HEK293 (cell line): ENCODE measurements around the gene UNC45B.
A peak's percentile ranks its signal among the peaks of the same experiment; 100 is the strongest.

Experiments
- CTCF ChIA-PET: fragments of 350-600 bp; formaldehyde crosslinking; extraction: SDS; loops from one replicate; lab custom pipeline; 2021; ENCODE audit warnings: antibody characterized with exemption; lab: Yijun Ruan, JAX
- POLR2A ChIA-PET: fragments of 300-600 bp; formaldehyde crosslinking; extraction: SDS; loops from one replicate; lab custom pipeline; 2020; ENCODE audit warnings: antibody characterized with exemption, inconsistent platforms; lab: Yijun Ruan, JAX
- H3K27ac ChIP-seq: fragments of 200-500 bp; sonication (Bioruptor generic); 2 replicates; pipeline ENCODE4 v1.5.1; 2014; ENCODE audit warnings: low read depth, low read length, control low read depth, inconsistent platforms; ENCODE audit errors: extremely low read depth
- H3K36me3 ChIP-seq, 2 experiments: fragments of 200-500 bp in 1 of 2; sonication (Bioruptor generic) in 1 of 2; 1 replicate in 1 of 2; 2 replicates in 1 of 2; pipeline ENCODE4 v1.5.1; 2014 to 2017; ENCODE audit warnings: inconsistent platforms in 2 of 2, low read length in 2 of 2; ENCODE audit not compliant: control insufficient read depth in 2 of 2, insufficient read depth in 1 of 2
- H3K4me1 ChIP-seq: fragments of 200-500 bp; sonication (Bioruptor generic); 2 replicates; pipeline ENCODE4 v1.5.1; 2014; ENCODE audit warnings: mild to moderate bottlenecking, low read length, inconsistent platforms; ENCODE audit not compliant: control insufficient read depth, insufficient read depth
- H3K4me3 ChIP-seq: 2 replicates; pipeline ENCODE4 v1.5.1; 2011; ENCODE audit warnings: low read depth, mild to moderate bottlenecking, control low read depth, low read length, moderate library complexity
- H3K9me3 ChIP-seq: fragments of 200-500 bp; sonication (Bioruptor generic); 2 replicates; pipeline ENCODE4 v1.5.1; 2014; ENCODE audit warnings: low read depth, low read length, inconsistent platforms; ENCODE audit not compliant: control insufficient read depth, insufficient read depth
- PRDM2 ChIP-seq: fragments of 450-650 bp; formaldehyde crosslinking; IDR thresholded peaks from 2 replicates; pipeline ENCODE4 v1.5.1; 2016; ENCODE audit warnings: missing biosample characterization, missing genetic modification characterization, borderline replicate concordance
- TSHZ1 ChIP-seq: fragments of 450-650 bp; formaldehyde crosslinking; IDR thresholded peaks from 2 replicates; pipeline ENCODE4 v1.5.1; 2016; ENCODE audit warnings: missing biosample characterization, missing genetic modification characterization, borderline replicate concordance
- ZFHX2 ChIP-seq: fragments of 450-650 bp; formaldehyde crosslinking; conservative IDR thresholded peaks from 2 replicates; pipeline ENCODE4 v1.5.1; 2016; ENCODE audit warnings: missing biosample characterization, missing genetic modification characterization
- ZNF138 ChIP-seq: fragments of 450-650 bp; formaldehyde crosslinking; IDR thresholded peaks from 2 replicates; pipeline ENCODE4 v1.5.1; 2016; ENCODE audit warnings: missing biosample characterization, missing genetic modification characterization, borderline replicate concordance
- ZNF157 ChIP-seq: fragments of 450-650 bp; formaldehyde crosslinking; IDR thresholded peaks from 2 replicates; pipeline ENCODE4 v1.5.1; 2016; ENCODE audit warnings: missing biosample characterization, missing genetic modification characterization
- ZNF23 ChIP-seq: fragments of 450-650 bp; formaldehyde crosslinking; IDR thresholded peaks from 2 replicates; pipeline ENCODE4 v1.5.1; 2016; ENCODE audit warnings: missing biosample characterization, missing genetic modification characterization, borderline replicate concordance
- ZNF24 ChIP-seq: fragments of 450-650 bp; formaldehyde crosslinking; IDR thresholded peaks from 2 replicates; pipeline ENCODE4 v1.5.1; 2016; ENCODE audit warnings: missing biosample characterization, missing genetic modification characterization
- ZNF521 ChIP-seq: fragments of 450-650 bp; formaldehyde crosslinking; IDR thresholded peaks from 2 replicates; pipeline ENCODE4 v1.5.1; 2017; ENCODE audit warnings: missing biosample characterization, mild to moderate bottlenecking, missing genetic modification characterization
- ZNF555 ChIP-seq: fragments of 450-650 bp; formaldehyde crosslinking; conservative IDR thresholded peaks from 2 replicates; pipeline ENCODE4 v1.5.1; 2017; ENCODE audit warnings: missing biosample characterization, mild to moderate bottlenecking, missing genetic modification characterization, inconsistent platforms
- ZNF600 ChIP-seq: fragments of 450-650 bp; formaldehyde crosslinking; IDR thresholded peaks from 2 replicates; pipeline ENCODE4 v1.5.1; 2016; ENCODE audit warnings: missing biosample characterization, missing genetic modification characterization
- ZNF777 ChIP-seq: fragments of 450-650 bp; formaldehyde crosslinking; IDR thresholded peaks from 2 replicates; pipeline ENCODE4 v1.5.1; 2017; ENCODE audit warnings: missing biosample characterization, missing genetic modification characterization, borderline replicate concordance
- TF ChIP-seq, protein P1 (sequence below): fragments of 450-650 bp; formaldehyde crosslinking; IDR thresholded peaks from 2 replicates; pipeline ENCODE4 v1.5.1; 2016; ENCODE audit warnings: missing biosample characterization, missing genetic modification characterization

The UNC45B gene

GRCh38 chr17:35185849-35186248 lies 38.2 kb downstream of the UNC45B start (continued):
- TF ChIP-seq TSHZ1 (no peak), PRDM2 (tag by site-specific recombination) (no peak), ZNF23 (tag by site-specific recombination) (no peak), ZNF24 (no peak)

GRCh38 chr17:35187481-35187880 lies 39.9 kb downstream of the UNC45B start:
- Histone ChIP-seq H3K4me1 (no peaks in the 10 kb centered on the region), H3K9me3 (no peaks in the 10 kb centered on the region), H3K27ac (no peak overlapping the region), H3K36me3 (no peaks in the 10 kb centered on the region), H3K4me3 (no peak overlapping the region)
- ChIA-PET POLR2A (no interaction called here), CTCF (interaction anchor here (0.8 to 1.1 kb wide), 2 partner anchors 17 to 124 kb away, joined by 3 to 4 read pairs; no protein-coding TSS in a partner anchor)
- TF ChIP-seq ZNF555 (tag by site-specific recombination) (no peak), ZNF600 (tag by site-specific recombination) (no peak), ZNF157 (tag by site-specific recombination) (no peak), ZNF138 (tag by site-specific recombination) (no peak)
- TF ChIP-seq, protein P1, sequence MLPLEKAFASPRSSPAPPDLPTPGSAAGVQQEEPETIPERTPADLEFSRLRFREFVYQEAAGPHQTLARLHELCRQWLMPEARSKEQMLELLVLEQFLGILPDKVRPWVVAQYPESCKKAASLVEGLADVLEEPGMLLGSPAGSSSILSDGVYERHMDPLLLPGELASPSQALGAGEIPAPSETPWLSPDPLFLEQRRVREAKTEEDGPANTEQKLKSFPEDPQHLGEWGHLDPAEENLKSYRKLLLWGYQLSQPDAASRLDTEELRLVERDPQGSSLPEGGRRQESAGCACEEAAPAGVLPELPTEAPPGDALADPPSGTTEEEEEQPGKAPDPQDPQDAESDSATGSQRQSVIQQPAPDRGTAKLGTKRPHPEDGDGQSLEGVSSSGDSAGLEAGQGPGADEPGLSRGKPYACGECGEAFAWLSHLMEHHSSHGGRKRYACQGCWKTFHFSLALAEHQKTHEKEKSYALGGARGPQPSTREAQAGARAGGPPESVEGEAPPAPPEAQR (tag by site-specific recombination): no peak

DNA sequence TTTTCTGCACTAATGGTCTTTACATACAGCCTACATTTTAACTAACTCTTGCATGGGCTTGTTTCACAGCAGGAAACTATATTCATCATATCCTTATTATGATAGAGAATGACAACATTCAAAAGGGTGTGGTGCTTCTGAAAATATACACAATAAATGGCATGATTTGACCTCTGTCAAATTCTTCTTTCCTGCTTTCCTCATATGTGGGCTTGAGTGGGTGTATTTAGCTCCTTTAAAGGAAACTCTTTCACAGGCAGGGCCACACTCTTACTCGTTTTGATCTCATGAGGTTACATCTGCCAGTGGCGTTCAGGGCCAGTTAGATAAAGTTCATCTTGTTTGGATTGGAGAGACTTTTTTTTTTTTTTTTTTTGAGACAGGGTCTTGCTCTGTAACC lies 40.5 kb downstream of the UNC45B start:
- TF ChIP-seq ZNF521 (tag by site-specific recombination) (no peak), ZNF777 (tag by site-specific recombination) (no peak), ZFHX2 (peak; percentile 53; the same call in 1 of the 2 replicates)
- H3K4me1 ChIP-seq: no peaks in the 10 kb centered on the region
- CTCF ChIA-PET: interaction anchor here (0.6 to 1.1 kb wide), 4 partner anchors 17 to 559 kb away, joined by 3 to 4 read pairs (median 4); no protein-coding TSS in a partner anchor

More for the DNA sequence above, 40.5 kb downstream of the UNC45B start:
- H3K27ac ChIP-seq: no peak overlapping the region
- POLR2A ChIA-PET: interaction anchor here (0.7 kb wide), 1 partner anchor 912 kb away, joined by 7 read pairs; no protein-coding TSS in a partner anchor
- H3K4me3 ChIP-seq: no peak overlapping the region
- H3K9me3 ChIP-seq: no peaks in the 10 kb centered on the region
- no peaks in the 10 kb centered on the region for H3K36me3 ChIP-seq
